HL-60 (cell line): ENCODE data around the gene ULK1.

Experiments used
- CTCF ChIP-seq: IDR thresholded peaks from one replicate; pipeline ENCODE4 v1.5.1; 2011; ENCODE audit warnings: low read length, control low read depth, inconsistent platforms; ENCODE audit not compliant: insufficient read depth
- POLR2AphosphoS5 ChIP-seq: IDR thresholded peaks from 2 replicates; pipeline ENCODE4 v1.6.1; 2012; ENCODE audit warnings: low read depth
- REST ChIP-seq: IDR thresholded peaks from 2 replicates; pipeline ENCODE4 v1.6.1; 2012; ENCODE audit warnings: low read depth; ENCODE audit not compliant: insufficient replicate concordance

GRCh38 chr12:131917139-131917710 lies 22.8 kb downstream of the ULK1 start:
- TF ChIP-seq CTCF (no peak), POLR2AphosphoS5 (no peak), REST (no peak)
